Lower leg skin (tissue), 4 donors: ENCODE data around the gene DYRK1A. TPM values are rescaled to one million over a fixed set of nuclear protein-coding genes. Genes with fewer than 3 reads are reported as not detected.

ENCODE experiments used
- DNase-seq, 2 donors: peaks; one replicate each; pipeline ENCODE4 v3.0.0-alpha.2; 2019; ENCODE audit warnings: low spot score in 2 of 2
- H3K4me3 ChIP-seq: fragments of 200-600 bp; sonication (generic); 2 replicates; pipeline ENCODE4 v1.5.1; 2017; ENCODE audit warnings: mild to moderate bottlenecking, low read depth; ENCODE audit not compliant: poor library complexity, severe bottlenecking
- CTCF ChIP-seq, 3 donors: fragments of 450-650 bp; IDR thresholded peaks; one replicate each; pipeline ENCODE4 v1.5.1; 2016; ENCODE audit warnings: antibody characterized with exemption in 3 of 3, mild to moderate bottlenecking in 3 of 3, moderate library complexity in 2 of 3
- POLR2A ChIP-seq, 2 donors: fragments of 450-650 bp; IDR thresholded peaks; one replicate each; pipeline ENCODE4 v1.6.1; 2016 to 2017; ENCODE audit warnings: antibody characterized with exemption in 2 of 2, mild to moderate bottlenecking in 1 of 2, moderate library complexity in 1 of 2
- WGBS, 2 donors: methylation state at CpG; one replicate each; pipeline ENCODE4 v1.1.5; 2018; 5-methylcytosine and 5-hydroxymethylcytosine counted together
- intact Hi-C: fragments of 100-400 bp; cut with DNase I; formaldehyde crosslinking; loops from one replicate; pipeline ENCODE4 v1.15.0; 2023; ENCODE audit warnings: low total_unique reads
- total RNA-seq, 4 donors: library from RNA; depleted of rRNA; stranded (reverse); fragments of >200 nt; gene quantifications; one replicate each; pipeline ENCODE4 v1.1.0, GENCODE V29; 2016

Gene DYRK1A
- total RNA-seq, 4 donors from 2014 or later = 60.2 to 97.8 (median 79.8) TPM

GRCh38 chr21:37490084-37490483 is 123.5 kb downstream of the DYRK1A start:
- no peak overlapping the region for H3K4me3 ChIP-seq
- WGBS, 2 donors = 92 to 95% methylated on average over 7 of the region's 7 CpGs
- intact Hi-C loops = no loop called here
- TF ChIP-seq POLR2A (IDR thresholded peaks at IDR 0.05) (no peak), CTCF (IDR thresholded peaks at IDR 0.05) (no peak)
- no peak for DNase-seq

DNA sequence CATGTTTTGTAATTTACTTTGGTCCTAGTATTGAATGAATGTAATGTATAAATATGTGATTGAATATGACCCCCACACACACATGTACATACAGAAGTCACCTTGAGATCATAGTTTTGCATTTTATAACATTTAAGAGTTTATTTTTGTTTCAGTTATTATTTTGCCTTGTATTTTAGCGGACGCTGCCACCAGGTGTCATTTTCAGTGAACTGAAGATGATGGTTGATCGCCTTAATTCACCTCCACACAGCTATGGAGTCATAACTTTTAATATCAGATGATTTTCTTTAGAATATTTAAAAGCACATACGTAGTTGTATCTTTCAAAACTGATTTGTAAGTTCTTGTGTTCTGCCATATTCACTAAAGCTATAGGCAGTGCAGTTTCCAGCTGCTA is 130.4 kb downstream of the DYRK1A start:
- intact Hi-C loops = no loop called here
- 75 to 89% methylated on average over 4 of the region's 4 CpGs for WGBS, 2 donors
- TF ChIP-seq CTCF (IDR thresholded peaks at IDR 0.05) = no peak
- no peak for TF ChIP-seq POLR2A (IDR thresholded peaks at IDR 0.05)
- no peak for DNase-seq
- H3K4me3 ChIP-seq = no peak overlapping the region

DNA sequence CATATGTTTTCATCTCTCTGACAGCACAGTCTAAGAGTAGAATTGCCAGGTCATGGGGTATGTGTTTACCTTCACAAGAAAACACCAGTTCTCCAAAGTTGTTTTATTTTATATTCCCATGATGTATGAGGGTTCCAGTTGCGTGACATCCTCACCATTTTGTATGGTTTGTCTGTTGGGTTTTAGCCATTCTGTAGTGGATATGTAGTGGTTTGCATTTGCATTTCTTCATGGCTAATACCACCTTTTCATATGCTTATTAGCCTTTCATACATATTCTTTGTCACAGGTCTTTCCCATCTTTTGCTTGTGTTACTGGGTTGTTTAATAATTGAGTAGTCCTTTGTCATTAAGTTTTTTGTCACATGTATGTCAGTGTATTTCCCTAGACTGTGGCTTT is 132.1 kb downstream of the DYRK1A start:
- no peak overlapping the region for H3K4me3 ChIP-seq
- TF ChIP-seq CTCF (IDR thresholded peaks at IDR 0.05) (no peak), POLR2A (IDR thresholded peaks at IDR 0.05) (no peak)
- no peak for DNase-seq
- 96 to 100% methylated on average over 1 of the region's 1 CpG for WGBS, 2 donors
- intact Hi-C loops = no loop called here

DNA sequence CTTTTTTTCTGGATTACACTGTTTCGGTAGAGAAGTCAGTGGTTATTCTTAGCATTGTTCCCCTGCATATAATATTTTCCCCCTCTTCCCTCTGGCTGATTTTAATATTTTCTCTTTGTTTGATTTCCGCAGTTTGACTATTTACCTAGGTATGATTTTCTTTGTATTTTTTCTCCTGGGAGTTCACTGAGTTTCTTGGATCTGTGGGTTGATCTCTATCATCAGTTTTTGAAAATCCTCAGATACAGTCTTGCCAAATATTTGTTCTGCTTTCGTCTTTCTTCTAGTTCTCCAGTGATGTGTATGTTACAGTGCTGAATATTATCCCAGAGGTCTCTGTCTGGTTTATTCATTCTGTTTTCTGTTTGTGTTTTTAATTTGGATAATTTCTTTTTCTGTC is 136.4 kb downstream of the DYRK1A start:
- no peak overlapping the region for H3K4me3 ChIP-seq
- no peak for DNase-seq
- WGBS, 2 donors = 95 to 96% methylated on average over 3 of the region's 3 CpGs
- TF ChIP-seq CTCF (IDR thresholded peaks at IDR 0.05) = no peak
- TF ChIP-seq POLR2A (IDR thresholded peaks at IDR 0.05) = no peak
- intact Hi-C loops = no loop called here

- DNase-seq = no peak
- intact Hi-C loops = no loop called here
- 92 to 95% methylated on average over 5 of the region's 5 CpGs for WGBS, 2 donors
- no peak overlapping the region for H3K4me3 ChIP-seq
- TF ChIP-seq POLR2A (IDR thresholded peaks at IDR 0.05) = no peak
- no peak for TF ChIP-seq CTCF (IDR thresholded peaks at IDR 0.05)
Measured at GRCh38 chr21:37503848-37504467, 137.4 kb downstream of the DYRK1A start.

GRCh38 chr21:37505963-37506362 is 139.4 kb downstream of the DYRK1A start:
- DNase-seq = no peak
- H3K4me3 ChIP-seq = no peak overlapping the region
- WGBS, 2 donors = 92% methylated on average over 12 of the region's 12 CpGs
- no peak for TF ChIP-seq CTCF (IDR thresholded peaks at IDR 0.05)
- no peak for TF ChIP-seq POLR2A (IDR thresholded peaks at IDR 0.05)
- intact Hi-C loops = no loop called here
